Gastroesophageal sphincter (tissue), 3 donors: Measurements from ENCODE around the gene BID.

ENCODE experiments used
- POLR2A ChIP-seq, 2 donors: fragments of 450-650 bp; IDR thresholded peaks; one replicate each; pipeline ENCODE4 v1.6.1; 2017; ENCODE audit warnings: antibody characterized with exemption in 2 of 2, mild to moderate bottlenecking in 2 of 2, moderate library complexity in 1 of 2
- POLR2AphosphoS5 ChIP-seq: sonication (generic); formaldehyde crosslinking; IDR thresholded peaks from one replicate; pipeline ENCODE4 v1.6.1; 2017; ENCODE audit warnings: antibody characterized with exemption
- TF ChIP-seq, protein P1 (sequence below), 4 experiments: fragments of 200-600 bp in 2 of 4; fragments of 450-650 bp in 2 of 4; sonication (generic) in 1 of 4; IDR thresholded peaks; one replicate each; pipeline ENCODE4 v1.5.1; 2017 to 2019; ENCODE audit warnings: antibody characterized with exemption in 4 of 4, mild to moderate bottlenecking in 2 of 4, moderate library complexity in 2 of 4

DNA sequence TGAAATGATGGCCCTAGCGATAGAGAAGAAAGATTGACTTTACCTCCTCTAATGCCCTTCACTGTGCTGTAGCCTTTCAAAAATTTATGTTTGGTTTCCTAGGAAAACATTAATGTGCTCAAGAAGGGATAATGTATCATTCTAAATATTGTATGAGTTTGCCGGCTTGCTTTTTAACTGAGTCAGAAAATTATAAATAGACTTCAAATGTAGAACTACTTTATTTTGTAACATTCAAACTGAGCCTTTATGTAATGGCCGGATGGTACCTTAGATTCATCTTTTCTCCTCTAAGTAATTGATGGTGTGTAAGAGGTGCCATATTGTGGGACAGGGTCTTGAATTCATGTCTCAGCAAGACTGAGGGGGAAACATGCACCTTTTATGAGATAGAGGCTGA, 57.7 kb downstream of the BID start:
- TF ChIP-seq, protein P1, sequence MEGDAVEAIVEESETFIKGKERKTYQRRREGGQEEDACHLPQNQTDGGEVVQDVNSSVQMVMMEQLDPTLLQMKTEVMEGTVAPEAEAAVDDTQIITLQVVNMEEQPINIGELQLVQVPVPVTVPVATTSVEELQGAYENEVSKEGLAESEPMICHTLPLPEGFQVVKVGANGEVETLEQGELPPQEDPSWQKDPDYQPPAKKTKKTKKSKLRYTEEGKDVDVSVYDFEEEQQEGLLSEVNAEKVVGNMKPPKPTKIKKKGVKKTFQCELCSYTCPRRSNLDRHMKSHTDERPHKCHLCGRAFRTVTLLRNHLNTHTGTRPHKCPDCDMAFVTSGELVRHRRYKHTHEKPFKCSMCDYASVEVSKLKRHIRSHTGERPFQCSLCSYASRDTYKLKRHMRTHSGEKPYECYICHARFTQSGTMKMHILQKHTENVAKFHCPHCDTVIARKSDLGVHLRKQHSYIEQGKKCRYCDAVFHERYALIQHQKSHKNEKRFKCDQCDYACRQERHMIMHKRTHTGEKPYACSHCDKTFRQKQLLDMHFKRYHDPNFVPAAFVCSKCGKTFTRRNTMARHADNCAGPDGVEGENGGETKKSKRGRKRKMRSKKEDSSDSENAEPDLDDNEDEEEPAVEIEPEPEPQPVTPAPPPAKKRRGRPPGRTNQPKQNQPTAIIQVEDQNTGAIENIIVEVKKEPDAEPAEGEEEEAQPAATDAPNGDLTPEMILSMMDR (IDR thresholded peaks at IDR 0.05): no peak
- TF ChIP-seq POLR2A (IDR thresholded peaks at IDR 0.05) (no peak), POLR2AphosphoS5 (no peak)
